Measurements from ENCODE around the gene ARNT2.

Gene ARNT2

DNA sequence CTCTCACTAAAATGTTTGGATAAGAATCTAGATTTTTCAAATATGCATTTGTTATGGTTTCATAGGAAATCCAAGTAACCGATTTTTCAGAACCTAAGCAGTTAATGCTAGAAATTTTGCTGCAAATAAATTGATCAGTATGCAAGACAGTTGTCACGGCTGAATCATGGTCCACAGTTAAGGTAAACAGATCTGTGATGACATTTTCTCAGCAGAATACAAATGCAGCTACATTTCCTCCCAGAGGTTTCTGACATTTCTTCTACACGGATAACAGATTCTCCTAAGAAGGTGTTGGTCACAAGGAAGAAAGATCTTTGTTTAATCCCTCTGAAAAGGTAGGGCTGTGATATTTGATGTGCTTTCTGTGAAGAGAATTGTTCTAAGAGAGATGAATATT is 36.9 kb downstream of the ARNT2 start:
- in situ Hi-C loops (cut with MboI; ENCODE audit: low sequenced_read_pairs) = no loop called here

GRCh38 chr15:80441714-80442113 is 37.5 kb downstream of the ARNT2 start:
- in situ Hi-C loops (cut with MboI; ENCODE audit: low sequenced_read_pairs) = no loop called here

DNA sequence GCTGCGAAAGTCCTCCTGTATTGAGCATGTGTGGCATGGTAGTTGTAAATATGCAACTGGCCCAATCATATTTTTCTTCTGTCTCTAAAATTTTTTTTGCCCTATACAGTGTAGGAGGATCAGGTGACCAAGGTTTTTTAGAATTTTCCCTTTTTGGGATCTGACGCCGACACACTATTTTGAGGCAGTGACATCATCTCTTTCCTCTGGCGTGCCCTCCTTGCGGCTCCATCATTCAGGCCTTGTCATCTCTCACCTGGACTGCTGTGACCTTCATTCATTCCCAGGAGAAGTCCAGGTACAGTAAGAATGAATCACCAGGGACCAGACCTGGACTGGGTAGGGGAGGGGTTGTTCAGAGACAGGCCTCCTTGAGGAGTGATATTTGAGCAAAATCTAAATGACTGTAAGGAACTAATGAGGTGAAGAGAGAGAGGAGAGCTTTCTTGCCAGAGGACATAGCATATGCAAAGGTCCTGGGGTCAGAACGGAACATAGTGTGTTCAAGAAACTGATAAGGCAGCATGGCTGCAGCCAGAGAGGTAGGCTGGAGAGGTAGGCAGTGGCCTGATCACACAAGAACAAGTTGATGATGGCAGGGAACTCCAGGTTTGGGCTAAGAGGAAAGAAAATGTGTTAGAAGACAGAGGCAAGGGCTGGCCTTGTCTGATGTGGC is 38.7 kb downstream of the ARNT2 start:
- in situ Hi-C loops (cut with MboI; ENCODE audit: low sequenced_read_pairs) = no loop called here

GRCh38 chr15:80444680-80445251 is 40.6 kb downstream of the ARNT2 start:
- in situ Hi-C loops (cut with MboI; ENCODE audit: low sequenced_read_pairs) = no loop called here

DNA sequence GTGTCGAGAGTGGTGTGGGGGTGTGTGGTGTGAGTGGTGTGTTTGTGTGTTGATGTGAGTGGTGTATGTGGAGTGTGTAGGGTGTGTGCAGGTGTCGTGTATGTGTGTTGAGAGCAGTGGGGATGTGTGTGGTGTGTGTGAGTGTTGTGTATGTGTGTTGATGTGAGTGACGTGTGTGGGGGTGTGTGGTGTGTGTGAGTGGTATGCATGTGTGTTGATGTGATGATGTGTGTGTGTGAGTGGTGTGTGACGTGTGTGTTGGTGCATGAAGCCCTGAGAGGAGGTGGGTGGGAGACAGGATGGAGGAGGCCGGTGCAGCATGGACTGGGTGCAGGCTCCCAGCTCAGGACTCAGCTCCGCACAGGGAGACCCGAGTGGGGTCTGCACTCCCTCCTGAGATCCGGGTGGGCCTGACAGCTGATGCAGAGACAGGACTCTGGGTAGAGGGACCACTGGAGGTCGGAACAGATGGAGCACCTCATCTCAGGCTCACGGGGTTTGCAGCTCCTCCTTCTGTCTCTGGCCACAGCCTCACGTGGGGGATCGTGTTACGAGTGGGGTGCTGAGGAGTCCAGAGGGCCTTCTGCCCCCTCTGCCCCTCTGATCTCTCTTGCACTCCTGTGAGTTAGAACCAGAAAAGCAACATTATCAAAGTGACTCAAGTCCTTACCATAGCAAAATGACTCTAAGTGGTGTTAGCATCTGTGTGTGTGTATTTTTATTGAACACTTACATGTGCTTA is 41.3 kb downstream of the ARNT2 start:
- in situ Hi-C loops (cut with MboI; ENCODE audit: low sequenced_read_pairs) = no loop called here

- in situ Hi-C loops (cut with MboI; ENCODE audit: low sequenced_read_pairs) = no loop called here
Observed at GRCh38 chr15:80447077-80447476, 42.9 kb downstream of the ARNT2 start.

DNA sequence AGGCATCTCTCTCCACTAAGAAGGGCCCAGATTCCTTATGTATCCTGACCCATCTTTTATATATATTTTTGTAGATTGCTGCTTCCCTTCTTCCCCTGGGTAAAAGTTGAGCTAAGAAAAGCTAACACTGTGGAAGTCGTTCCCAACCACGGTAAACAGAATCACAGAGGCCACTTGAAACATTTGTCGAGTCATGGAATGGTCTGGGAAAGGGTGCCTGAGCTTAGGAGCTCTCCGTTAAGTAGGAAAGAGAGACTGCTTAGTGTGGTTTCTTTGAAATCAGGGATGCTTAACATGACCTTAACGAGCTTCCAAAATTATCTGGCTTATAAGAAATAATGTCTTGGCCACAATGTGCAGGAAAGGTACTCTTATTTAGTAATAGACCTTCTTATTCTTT is 45.6 kb downstream of the ARNT2 start:
- in situ Hi-C loops (cut with MboI; ENCODE audit: low sequenced_read_pairs) = no loop called here

GRCh38 chr15:80450811-80451321 is 46.7 kb downstream of the ARNT2 start:
- in situ Hi-C loops (cut with MboI; ENCODE audit: low sequenced_read_pairs) = no loop called here

- in situ Hi-C loops (cut with MboI; ENCODE audit: low sequenced_read_pairs) = no loop called here
Observed at GRCh38 chr15:80452166-80452565, 48.0 kb downstream of the ARNT2 start.

GRCh38 chr15:80455051-80455648 is 51.0 kb downstream of the ARNT2 start:
- in situ Hi-C loops (cut with MboI; ENCODE audit: low sequenced_read_pairs) = no loop called here

- in situ Hi-C loops (cut with MboI; ENCODE audit: low sequenced_read_pairs) = no loop called here
Observed at GRCh38 chr15:80455668-80456442, 51.7 kb downstream of the ARNT2 start.

DNA sequence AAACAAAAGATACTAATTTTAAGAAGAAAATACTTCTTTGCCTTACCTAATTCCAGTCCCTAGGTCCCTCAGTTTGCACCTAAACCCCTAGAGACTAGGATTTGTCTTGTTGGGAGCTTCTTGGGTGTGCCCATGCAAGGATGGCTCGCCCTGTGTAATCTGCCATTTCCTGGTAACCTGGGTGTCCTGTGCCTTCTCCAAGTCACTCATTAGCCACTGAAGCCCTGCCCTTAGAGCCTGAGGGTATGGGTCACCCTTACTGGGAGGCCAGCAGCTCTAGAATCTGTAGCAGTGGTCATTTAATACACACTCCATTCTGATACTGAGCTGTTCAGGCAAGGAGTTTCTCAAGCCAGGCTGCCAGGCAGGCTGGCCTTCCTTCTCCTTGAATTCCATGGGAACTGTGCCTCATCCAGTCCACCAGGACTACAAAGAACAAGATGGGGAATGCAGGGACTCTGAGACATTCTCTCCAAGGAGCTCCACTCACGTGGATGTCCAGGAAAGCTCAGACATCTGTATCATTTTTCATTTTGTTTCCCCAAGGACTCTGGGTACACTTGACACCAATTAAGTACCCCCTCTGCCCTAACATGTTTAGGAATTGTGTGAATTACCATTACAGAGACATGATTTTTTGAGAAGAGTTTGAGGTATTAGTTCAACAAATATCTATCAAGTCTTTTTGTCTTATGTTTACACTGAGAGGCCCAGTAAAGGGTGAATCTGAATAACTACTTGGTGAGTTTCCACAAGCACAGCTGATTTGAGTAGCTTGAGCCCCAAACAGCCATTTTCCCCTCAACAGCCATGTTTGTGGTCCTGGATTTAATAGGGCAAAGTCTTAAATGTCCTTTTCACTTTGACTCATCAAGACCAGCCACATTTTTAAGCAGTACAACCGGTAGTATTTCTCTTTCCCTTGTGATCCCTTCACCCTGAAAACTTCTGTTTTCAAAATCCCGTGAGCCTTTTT is 52.6 kb downstream of the ARNT2 start:
- in situ Hi-C loops (cut with MboI; ENCODE audit: low sequenced_read_pairs) = no loop called here

- in situ Hi-C loops (cut with MboI; ENCODE audit: low sequenced_read_pairs) = no loop called here
Observed at GRCh38 chr15:80457896-80458295, 53.7 kb downstream of the ARNT2 start.

DNA sequence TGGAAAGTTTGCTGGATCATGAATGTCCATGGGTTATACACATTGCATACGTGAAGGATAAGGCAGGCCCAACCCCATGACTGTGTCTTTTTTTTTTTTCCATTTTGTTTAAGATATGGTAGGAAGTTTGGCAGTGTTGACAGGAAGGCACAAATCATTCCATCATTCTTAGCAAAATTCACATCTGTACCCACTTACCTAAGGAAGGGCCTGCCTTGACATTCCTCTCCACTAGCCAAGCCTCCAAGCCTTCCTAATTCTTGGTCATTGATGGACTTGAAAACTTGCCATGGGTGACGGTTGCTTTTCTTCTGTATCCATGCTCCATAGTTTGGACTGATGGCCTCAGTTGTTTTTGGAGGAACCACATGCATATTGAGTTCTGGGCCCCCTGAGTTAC is 54.4 kb downstream of the ARNT2 start:
- in situ Hi-C loops (cut with MboI; ENCODE audit: low sequenced_read_pairs) = no loop called here

GRCh38 chr15:80459380-80459779 is 55.2 kb downstream of the ARNT2 start:
- in situ Hi-C loops (cut with MboI; ENCODE audit: low sequenced_read_pairs) = no loop called here

- in situ Hi-C loops (cut with MboI; ENCODE audit: low sequenced_read_pairs) = no loop called here
Observed at GRCh38 chr15:80459818-80460217, 55.6 kb downstream of the ARNT2 start.

DNA sequence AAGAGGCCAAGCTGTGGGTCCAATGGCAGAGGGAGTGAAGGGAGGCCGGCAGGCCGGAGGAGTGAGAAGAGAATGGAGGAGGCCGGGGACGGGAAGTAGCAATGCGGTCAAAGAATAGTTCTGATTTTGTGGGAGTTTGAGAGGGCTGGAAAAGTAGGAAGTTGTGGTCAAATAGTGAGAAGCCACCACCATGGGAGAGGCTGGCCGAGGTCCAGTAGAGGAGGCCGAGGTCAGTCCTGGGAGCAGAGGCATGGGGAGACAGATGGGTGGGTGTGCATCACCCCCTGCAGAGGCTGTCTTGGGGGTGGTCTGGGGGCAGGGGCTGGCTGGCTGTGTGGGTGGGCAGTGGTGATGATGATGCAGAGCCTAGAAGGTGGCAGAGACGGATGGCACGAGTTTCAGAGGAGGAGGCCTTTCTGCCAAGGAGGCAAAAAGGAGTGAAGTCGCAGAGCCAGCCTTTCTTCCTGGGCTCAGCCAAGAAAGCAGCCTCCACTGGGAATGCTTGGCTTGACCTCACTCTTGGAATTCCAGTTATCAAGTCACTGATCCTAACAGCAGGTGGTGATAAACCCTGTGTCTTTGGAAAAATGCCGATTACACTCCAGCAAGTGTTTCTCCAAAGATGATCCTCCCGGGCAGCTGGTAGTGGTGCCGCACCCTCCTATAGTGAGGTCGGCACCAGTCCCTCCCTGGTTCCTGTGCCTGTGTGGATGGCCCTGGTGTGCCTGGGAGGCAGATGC is 57.3 kb downstream of the ARNT2 start:
- in situ Hi-C loops (cut with MboI; ENCODE audit: low sequenced_read_pairs) = no loop called here

DNA sequence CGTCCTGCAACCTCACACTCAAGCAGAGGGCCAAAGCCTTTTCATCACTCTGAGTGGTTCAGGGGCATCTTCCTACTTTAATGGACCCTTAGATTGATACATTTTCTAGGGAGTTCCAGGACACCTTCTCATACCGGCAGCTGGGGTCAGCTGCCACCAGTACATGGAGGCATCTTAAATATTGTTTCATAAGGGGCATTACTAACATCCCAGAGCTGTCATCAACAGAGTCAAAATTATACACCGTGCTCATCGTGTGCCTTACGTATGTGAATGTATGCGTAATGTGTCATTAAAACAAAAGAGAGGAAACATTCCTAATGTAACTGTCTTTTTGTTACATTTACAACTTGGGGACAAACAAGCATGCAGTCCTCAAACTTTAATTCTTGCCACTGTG is 57.9 kb downstream of the ARNT2 start:
- in situ Hi-C loops (cut with MboI; ENCODE audit: low sequenced_read_pairs) = no loop called here
